ENCODE measurements around the gene SPOCK3.

The SPOCK3 gene

GRCh38 chr4:167234316-167234881 is at the start of gene SPOCK3:
Gene SPOCK3, minus strand, starts transcription at chr4:167234494.
- TF ChIP-seq, protein P1, sequence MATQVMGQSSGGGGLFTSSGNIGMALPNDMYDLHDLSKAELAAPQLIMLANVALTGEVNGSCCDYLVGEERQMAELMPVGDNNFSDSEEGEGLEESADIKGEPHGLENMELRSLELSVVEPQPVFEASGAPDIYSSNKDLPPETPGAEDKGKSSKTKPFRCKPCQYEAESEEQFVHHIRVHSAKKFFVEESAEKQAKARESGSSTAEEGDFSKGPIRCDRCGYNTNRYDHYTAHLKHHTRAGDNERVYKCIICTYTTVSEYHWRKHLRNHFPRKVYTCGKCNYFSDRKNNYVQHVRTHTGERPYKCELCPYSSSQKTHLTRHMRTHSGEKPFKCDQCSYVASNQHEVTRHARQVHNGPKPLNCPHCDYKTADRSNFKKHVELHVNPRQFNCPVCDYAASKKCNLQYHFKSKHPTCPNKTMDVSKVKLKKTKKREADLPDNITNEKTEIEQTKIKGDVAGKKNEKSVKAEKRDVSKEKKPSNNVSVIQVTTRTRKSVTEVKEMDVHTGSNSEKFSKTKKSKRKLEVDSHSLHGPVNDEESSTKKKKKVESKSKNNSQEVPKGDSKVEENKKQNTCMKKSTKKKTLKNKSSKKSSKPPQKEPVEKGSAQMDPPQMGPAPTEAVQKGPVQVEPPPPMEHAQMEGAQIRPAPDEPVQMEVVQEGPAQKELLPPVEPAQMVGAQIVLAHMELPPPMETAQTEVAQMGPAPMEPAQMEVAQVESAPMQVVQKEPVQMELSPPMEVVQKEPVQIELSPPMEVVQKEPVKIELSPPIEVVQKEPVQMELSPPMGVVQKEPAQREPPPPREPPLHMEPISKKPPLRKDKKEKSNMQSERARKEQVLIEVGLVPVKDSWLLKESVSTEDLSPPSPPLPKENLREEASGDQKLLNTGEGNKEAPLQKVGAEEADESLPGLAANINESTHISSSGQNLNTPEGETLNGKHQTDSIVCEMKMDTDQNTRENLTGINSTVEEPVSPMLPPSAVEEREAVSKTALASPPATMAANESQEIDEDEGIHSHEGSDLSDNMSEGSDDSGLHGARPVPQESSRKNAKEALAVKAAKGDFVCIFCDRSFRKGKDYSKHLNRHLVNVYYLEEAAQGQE (IDR thresholded peaks at IDR 0.05; ENCODE audit: low read depth) = no peak
- no peak for TF ChIP-seq USF1 (IDR thresholded peaks at IDR 0.05)
- TF ChIP-seq YY1 (IDR thresholded peaks at IDR 0.05; ENCODE audit: low read depth) = no peak
- no peak for TF ChIP-seq CEBPB (IDR thresholded peaks at IDR 0.05)
- TF ChIP-seq EP300 (IDR thresholded peaks at IDR 0.05; ENCODE audit: borderline replicate concordance) = no peak
- no peak for TF ChIP-seq NFIC (IDR thresholded peaks at IDR 0.05)
- TF ChIP-seq ZBTB7A (IDR thresholded peaks at IDR 0.05; ENCODE audit: low read depth) = no peak
- TF ChIP-seq TCF12 (IDR thresholded peaks at IDR 0.05; ENCODE audit: low read depth) = no peak
- TF ChIP-seq TEAD4 (IDR thresholded peaks at IDR 0.05) = no peak
- no peak for TF ChIP-seq RAD21 (IDR thresholded peaks at IDR 0.05; ENCODE audit: low read depth)
- TF ChIP-seq CREB1 (IDR thresholded peaks at IDR 0.05; ENCODE audit: low read depth) = no peak
- TF ChIP-seq EGR1 (IDR thresholded peaks at IDR 0.05) = no peak
- TF ChIP-seq FOXM1 (IDR thresholded peaks at IDR 0.05; ENCODE audit: borderline replicate concordance, low read depth) = no peak
- TF ChIP-seq MAX (IDR thresholded peaks at IDR 0.05) = no peak

- TF ChIP-seq TCF12 (IDR thresholded peaks at IDR 0.05; ENCODE audit: low read depth) (no peak), YY1 (IDR thresholded peaks at IDR 0.05; ENCODE audit: low read depth) (no peak), FOXM1 (IDR thresholded peaks at IDR 0.05; ENCODE audit: borderline replicate concordance, low read depth) (no peak)
Observed at GRCh38 chr4:167282171-167282864, 48.0 kb upstream of the SPOCK3 start.

DNA sequence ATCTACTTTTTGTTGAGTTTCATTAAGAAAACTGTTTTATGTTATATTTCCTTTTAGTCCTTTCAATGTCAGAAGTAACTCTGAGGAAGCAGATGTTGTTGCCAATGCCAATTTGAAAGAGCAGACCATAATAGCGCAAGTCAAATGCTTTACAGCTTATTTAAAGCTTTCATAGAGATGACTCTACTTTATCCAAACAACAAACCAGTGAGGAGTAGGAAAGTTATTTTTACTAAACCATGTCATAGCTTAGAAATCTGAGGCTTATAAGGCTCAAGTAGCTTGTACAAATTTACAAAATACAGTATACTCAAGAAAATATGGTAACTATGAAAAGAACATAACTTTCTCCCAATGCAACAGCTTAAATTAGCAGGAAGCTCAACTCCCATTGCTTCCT is 40.1 kb upstream of the SPOCK3 start:
- TF ChIP-seq, protein P1 (IDR thresholded peaks at IDR 0.05; ENCODE audit: low read depth) = no peak
- TF ChIP-seq FOXM1 (IDR thresholded peaks at IDR 0.05; ENCODE audit: borderline replicate concordance, low read depth) (no peak), USF1 (IDR thresholded peaks at IDR 0.05) (no peak), EGR1 (IDR thresholded peaks at IDR 0.05) (no peak), EP300 (IDR thresholded peaks at IDR 0.05; ENCODE audit: borderline replicate concordance) (no peak), CREB1 (IDR thresholded peaks at IDR 0.05; ENCODE audit: low read depth) (no peak)

DNA sequence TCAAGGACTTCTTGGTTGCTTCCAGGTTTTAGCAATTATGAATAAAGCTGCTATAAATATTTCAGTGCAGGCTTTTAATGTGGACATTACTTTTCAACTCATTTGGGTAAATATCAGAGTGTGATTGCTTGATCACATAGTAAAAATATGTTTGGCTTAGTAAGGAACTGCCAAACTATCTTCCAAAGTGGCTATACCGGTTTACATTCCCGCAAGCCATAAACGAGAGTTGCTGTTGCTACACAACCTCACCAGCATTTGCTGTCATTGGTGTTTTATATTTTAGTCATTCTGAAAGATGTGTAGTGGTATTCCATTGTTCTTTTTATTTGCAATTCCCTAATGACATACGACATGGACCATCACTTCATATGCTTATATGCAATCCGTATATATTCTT is 30.9 kb upstream of the SPOCK3 start:
- TF ChIP-seq EP300 (IDR thresholded peaks at IDR 0.05; ENCODE audit: borderline replicate concordance) (no peak), RAD21 (IDR thresholded peaks at IDR 0.05; ENCODE audit: low read depth) (no peak), TEAD4 (IDR thresholded peaks at IDR 0.05) (no peak), ZBTB7A (IDR thresholded peaks at IDR 0.05; ENCODE audit: low read depth) (no peak), EGR1 (IDR thresholded peaks at IDR 0.05) (no peak), USF1 (IDR thresholded peaks at IDR 0.05) (no peak), TAF1 (IDR thresholded peaks at IDR 0.05; ENCODE audit: low read depth) (no peak), CREB1 (IDR thresholded peaks at IDR 0.05; ENCODE audit: low read depth) (no peak), FOXM1 (IDR thresholded peaks at IDR 0.05; ENCODE audit: borderline replicate concordance, low read depth) (no peak), MAX (IDR thresholded peaks at IDR 0.05) (no peak), YY1 (IDR thresholded peaks at IDR 0.05; ENCODE audit: low read depth) (no peak), TCF12 (IDR thresholded peaks at IDR 0.05; ENCODE audit: low read depth) (no peak)
- TF ChIP-seq, protein P1 (IDR thresholded peaks at IDR 0.05; ENCODE audit: low read depth) = no peak
